ENCODE measurements around the gene RTRAF.

The RTRAF gene

GRCh38 chr14:52042371-52043289 lies 53.3 kb downstream of the RTRAF start:
- Mint-ChIP-seq H3K9me3 (no peaks in the 10 kb centered on the region), H3K36me3 (no peaks in the 10 kb centered on the region), H3K4me1 (no peaks in the 10 kb centered on the region), H3K27me3 (peaks cover 31% of the 10 kb centered on the region), H3K4me3 (no peak overlapping the region), H3K27ac (no peak overlapping the region)
- CTCF ChIA-PET, result interaction anchor here (0.9 to 1.5 kb wide), 2 partner anchors 46 to 47 kb away, joined by 3 to 4 read pairs; no protein-coding TSS in a partner anchor
- no peak for DNase-seq

- no peaks in the 10 kb centered on the region for H3K9me3 Mint-ChIP-seq
- DNase-seq, result peak; percentile 58
- H3K36me3 Mint-ChIP-seq, result no peaks in the 10 kb centered on the region
- H3K27me3 Mint-ChIP-seq, result peaks cover 34% of the 10 kb centered on the region
- H3K4me1 Mint-ChIP-seq, result no peaks in the 10 kb centered on the region
- H3K4me3 Mint-ChIP-seq, result no peak overlapping the region
- no peak overlapping the region for H3K27ac Mint-ChIP-seq
- CTCF ChIA-PET, result interaction anchor here (0.6 to 1.5 kb wide), 7 partner anchors 11 to 229 kb away, joined by 3 to 6 read pairs (median 3); partner anchors contain the start of gene NID2
Observed at GRCh38 chr14:52043690-52044089, 54.3 kb downstream of the RTRAF start.

GRCh38 chr14:52044791-52045522 lies 55.6 kb downstream of the RTRAF start:
- H3K4me1 Mint-ChIP-seq, result no peaks in the 10 kb centered on the region
- CTCF ChIA-PET, result interaction anchor here (0.7 kb wide), 1 partner anchor 86 kb away, joined by 3 read pairs; no protein-coding TSS in a partner anchor
- no peaks in the 10 kb centered on the region for H3K9me3 Mint-ChIP-seq
- H3K27ac Mint-ChIP-seq, result no peak overlapping the region
- H3K36me3 Mint-ChIP-seq, result no peaks in the 10 kb centered on the region
- DNase-seq, result no peak
- no peak overlapping the region for H3K4me3 Mint-ChIP-seq
- H3K27me3 Mint-ChIP-seq, result peaks cover 32% of the 10 kb centered on the region

- Mint-ChIP-seq H3K4me1 (no peaks in the 10 kb centered on the region), H3K27ac (no peak overlapping the region), H3K9me3 (no peaks in the 10 kb centered on the region), H3K27me3 (peaks cover 36% of the 10 kb centered on the region), H3K4me3 (no peak overlapping the region), H3K36me3 (no peaks in the 10 kb centered on the region)
- CTCF ChIA-PET, result interaction anchor here (0.6 kb wide), 1 partner anchor 254 kb away, joined by 3 read pairs; no protein-coding TSS in a partner anchor
- DNase-seq, result no peak
Observed at GRCh38 chr14:52046376-52046917, 57.1 kb downstream of the RTRAF start.

GRCh38 chr14:52048116-52048515 lies 58.8 kb downstream of the RTRAF start:
- CTCF ChIA-PET, result no interaction called here
- Mint-ChIP-seq H3K27me3 (peaks cover 34% of the 10 kb centered on the region), H3K27ac (no peak overlapping the region), H3K9me3 (no peaks in the 10 kb centered on the region), H3K36me3 (no peaks in the 10 kb centered on the region), H3K4me1 (no peaks in the 10 kb centered on the region), H3K4me3 (no peak overlapping the region)
- DNase-seq, result no peak

- H3K27me3 Mint-ChIP-seq, result peaks cover 37% of the 10 kb centered on the region
- no peaks in the 10 kb centered on the region for H3K4me1 Mint-ChIP-seq
- H3K36me3 Mint-ChIP-seq, result no peaks in the 10 kb centered on the region
- no peaks in the 10 kb centered on the region for H3K9me3 Mint-ChIP-seq
- no peak for DNase-seq
- H3K4me3 Mint-ChIP-seq, result no peak overlapping the region
- H3K27ac Mint-ChIP-seq, result no peak overlapping the region
- CTCF ChIA-PET, result no interaction called here
Observed at GRCh38 chr14:52048641-52049204, 59.4 kb downstream of the RTRAF start.

GRCh38 chr14:52049271-52049670 lies 59.9 kb downstream of the RTRAF start:
- H3K27ac Mint-ChIP-seq, result no peak overlapping the region
- CTCF ChIA-PET, result no interaction called here
- peaks cover 37% of the 10 kb centered on the region for H3K27me3 Mint-ChIP-seq
- no peaks in the 10 kb centered on the region for H3K4me1 Mint-ChIP-seq
- H3K9me3 Mint-ChIP-seq, result no peaks in the 10 kb centered on the region
- H3K36me3 Mint-ChIP-seq, result no peaks in the 10 kb centered on the region
- no peak overlapping the region for H3K4me3 Mint-ChIP-seq
- DNase-seq, result no peak

GRCh38 chr14:52049721-52050588 lies 60.6 kb downstream of the RTRAF start:
- Mint-ChIP-seq H3K9me3 (no peaks in the 10 kb centered on the region), H3K4me3 (no peak overlapping the region), H3K27ac (no peak overlapping the region), H3K27me3 (peaks cover 37% of the 10 kb centered on the region), H3K36me3 (no peaks in the 10 kb centered on the region), H3K4me1 (no peaks in the 10 kb centered on the region)
- CTCF ChIA-PET, result no interaction called here
- no peak for DNase-seq

GRCh38 chr14:52051251-52051650 lies 61.9 kb downstream of the RTRAF start:
- DNase-seq, result no peak
- no peaks in the 10 kb centered on the region for H3K9me3 Mint-ChIP-seq
- CTCF ChIA-PET, result no interaction called here
- H3K4me3 Mint-ChIP-seq, result no peak overlapping the region
- peaks cover 37% of the 10 kb centered on the region for H3K27me3 Mint-ChIP-seq
- no peak overlapping the region for H3K27ac Mint-ChIP-seq
- H3K36me3 Mint-ChIP-seq, result no peaks in the 10 kb centered on the region
- H3K4me1 Mint-ChIP-seq, result no peaks in the 10 kb centered on the region

- Mint-ChIP-seq H3K9me3 (no peaks in the 10 kb centered on the region), H3K27ac (no peak overlapping the region), H3K36me3 (no peaks in the 10 kb centered on the region), H3K4me3 (no peak overlapping the region), H3K27me3 (peaks cover 38% of the 10 kb centered on the region), H3K4me1 (no peaks in the 10 kb centered on the region)
- CTCF ChIA-PET, result no interaction called here
- DNase-seq, result no peak
Observed at GRCh38 chr14:52051871-52052270, 62.5 kb downstream of the RTRAF start.

GRCh38 chr14:52052288-52052943 lies 63.1 kb downstream of the RTRAF start:
- Mint-ChIP-seq H3K36me3 (no peaks in the 10 kb centered on the region), H3K4me3 (no peak overlapping the region), H3K4me1 (no peaks in the 10 kb centered on the region), H3K9me3 (no peaks in the 10 kb centered on the region), H3K27ac (no peak overlapping the region), H3K27me3 (peaks cover 42% of the 10 kb centered on the region)
- no peak for DNase-seq
- CTCF ChIA-PET, result no interaction called here

GRCh38 chr14:52053044-52053443 lies 63.7 kb downstream of the RTRAF start:
- CTCF ChIA-PET, result no interaction called here
- Mint-ChIP-seq H3K4me3 (no peak overlapping the region), H3K9me3 (no peaks in the 10 kb centered on the region), H3K4me1 (no peaks in the 10 kb centered on the region), H3K27me3 (peaks cover 40% of the 10 kb centered on the region), H3K36me3 (no peaks in the 10 kb centered on the region), H3K27ac (no peak overlapping the region)
- DNase-seq, result no peak

GRCh38 chr14:52054678-52055077 lies 65.3 kb downstream of the RTRAF start:
- CTCF ChIA-PET, result no interaction called here
- H3K27ac Mint-ChIP-seq, result no peak overlapping the region
- H3K9me3 Mint-ChIP-seq, result no peaks in the 10 kb centered on the region
- no peaks in the 10 kb centered on the region for H3K4me1 Mint-ChIP-seq
- no peak overlapping the region for H3K4me3 Mint-ChIP-seq
- H3K27me3 Mint-ChIP-seq, result peaks cover 43% of the 10 kb centered on the region
- H3K36me3 Mint-ChIP-seq, result no peaks in the 10 kb centered on the region
- no peak for DNase-seq

All from activated naive CD4-positive, alpha-beta T cell treated with anti-CD3 and anti-CD28 coated beads, Interleukin-2, amount 10 ng/mL, durations not matched to agents 7 days and 5 days (primary cell).